MM.1S (cell line): ENCODE results near the gene PARVB.

Experiments
- EZH2 ChIP-seq: fragments of 300-600 bp; sonication (generic); optimal IDR thresholded peaks from 2 replicates; pipeline ENCODE3; 2017; ENCODE audit warnings: low read depth, mild to moderate bottlenecking, antibody characterized with exemption, low read length, mixed read lengths
- TF ChIP-seq, protein P1 (sequence below): fragments of 300-600 bp; sonication (generic); IDR thresholded peaks from 2 replicates; pipeline ENCODE4 v1.5.1; 2016; ENCODE audit warnings: antibody characterized with exemption, low read length, mixed read lengths

DNA sequence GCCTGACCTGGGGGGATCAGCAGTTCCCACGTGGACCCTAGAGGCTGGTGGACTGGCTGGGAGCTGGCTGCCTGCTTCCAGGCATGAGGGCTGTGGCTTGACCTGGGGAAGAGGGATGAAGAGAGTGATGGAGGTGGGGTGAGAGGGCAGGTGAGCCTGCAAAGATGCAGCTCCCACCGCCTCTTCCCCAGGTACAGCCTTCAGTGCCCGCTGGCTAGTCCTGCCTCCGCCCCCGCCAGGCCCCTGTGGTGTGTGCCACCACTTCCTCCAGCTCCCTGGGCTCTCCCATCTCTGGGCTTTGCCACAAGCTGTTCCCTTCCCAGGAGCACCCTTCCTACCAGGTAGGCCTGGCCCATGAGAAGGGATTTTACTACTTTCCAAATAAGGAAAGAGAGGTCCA, 175.8 kb downstream of the PARVB start:
- TF ChIP-seq, protein P1, sequence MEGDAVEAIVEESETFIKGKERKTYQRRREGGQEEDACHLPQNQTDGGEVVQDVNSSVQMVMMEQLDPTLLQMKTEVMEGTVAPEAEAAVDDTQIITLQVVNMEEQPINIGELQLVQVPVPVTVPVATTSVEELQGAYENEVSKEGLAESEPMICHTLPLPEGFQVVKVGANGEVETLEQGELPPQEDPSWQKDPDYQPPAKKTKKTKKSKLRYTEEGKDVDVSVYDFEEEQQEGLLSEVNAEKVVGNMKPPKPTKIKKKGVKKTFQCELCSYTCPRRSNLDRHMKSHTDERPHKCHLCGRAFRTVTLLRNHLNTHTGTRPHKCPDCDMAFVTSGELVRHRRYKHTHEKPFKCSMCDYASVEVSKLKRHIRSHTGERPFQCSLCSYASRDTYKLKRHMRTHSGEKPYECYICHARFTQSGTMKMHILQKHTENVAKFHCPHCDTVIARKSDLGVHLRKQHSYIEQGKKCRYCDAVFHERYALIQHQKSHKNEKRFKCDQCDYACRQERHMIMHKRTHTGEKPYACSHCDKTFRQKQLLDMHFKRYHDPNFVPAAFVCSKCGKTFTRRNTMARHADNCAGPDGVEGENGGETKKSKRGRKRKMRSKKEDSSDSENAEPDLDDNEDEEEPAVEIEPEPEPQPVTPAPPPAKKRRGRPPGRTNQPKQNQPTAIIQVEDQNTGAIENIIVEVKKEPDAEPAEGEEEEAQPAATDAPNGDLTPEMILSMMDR = no peak
- no peak for TF ChIP-seq EZH2
